Measurements from ENCODE around the gene RAI2.

The RAI2 gene

DNA sequence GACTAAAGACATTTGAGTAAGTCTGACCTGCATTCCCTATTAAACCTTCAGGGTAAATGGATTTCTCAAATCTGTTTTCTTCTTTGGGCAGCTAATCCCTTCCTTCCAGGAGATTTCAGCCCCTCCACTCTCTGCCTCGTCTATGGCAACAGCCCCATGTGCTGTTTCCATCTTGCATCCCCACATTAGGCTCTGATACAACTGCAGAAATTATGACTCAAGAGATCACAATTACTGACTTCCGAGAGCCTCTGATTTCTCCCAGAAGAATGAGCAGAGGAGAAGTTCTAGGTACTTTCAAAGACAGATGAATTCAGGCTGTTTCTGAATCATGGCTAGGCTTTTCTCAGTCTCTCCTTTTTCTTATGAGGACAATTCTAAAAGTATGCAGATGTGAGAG lies 38.7 kb downstream of the RAI2 start:
- no peaks in the 10 kb centered on the region for H3K79me2 ChIP-seq (ENCODE audit: insufficient read depth, low read length)
- no peaks in the 10 kb centered on the region for H3K9me2 ChIP-seq (replicated peaks; ENCODE audit: low read depth, low read length)
- no peaks in the 10 kb centered on the region for H3K4me1 ChIP-seq (ENCODE audit: insufficient read depth, low read length, poor library complexity, severe bottlenecking)
- H3K36me3 ChIP-seq (ENCODE audit: insufficient read depth, low read length), result no peaks in the 10 kb centered on the region
- no peaks in the 10 kb centered on the region for H3K27me3 ChIP-seq (ENCODE audit: insufficient read depth, low read length, poor library complexity, severe bottlenecking)
- H2AFZ ChIP-seq (ENCODE audit: low read length), result no peak overlapping the region
- no peaks in the 10 kb centered on the region for H3K9me3 ChIP-seq (ENCODE audit: insufficient read depth, low read depth, low read length)
- no peak overlapping the region for H3K4me3 ChIP-seq (ENCODE audit: low read length, poor library complexity, severe bottlenecking)
- TF ChIP-seq, protein P1, sequence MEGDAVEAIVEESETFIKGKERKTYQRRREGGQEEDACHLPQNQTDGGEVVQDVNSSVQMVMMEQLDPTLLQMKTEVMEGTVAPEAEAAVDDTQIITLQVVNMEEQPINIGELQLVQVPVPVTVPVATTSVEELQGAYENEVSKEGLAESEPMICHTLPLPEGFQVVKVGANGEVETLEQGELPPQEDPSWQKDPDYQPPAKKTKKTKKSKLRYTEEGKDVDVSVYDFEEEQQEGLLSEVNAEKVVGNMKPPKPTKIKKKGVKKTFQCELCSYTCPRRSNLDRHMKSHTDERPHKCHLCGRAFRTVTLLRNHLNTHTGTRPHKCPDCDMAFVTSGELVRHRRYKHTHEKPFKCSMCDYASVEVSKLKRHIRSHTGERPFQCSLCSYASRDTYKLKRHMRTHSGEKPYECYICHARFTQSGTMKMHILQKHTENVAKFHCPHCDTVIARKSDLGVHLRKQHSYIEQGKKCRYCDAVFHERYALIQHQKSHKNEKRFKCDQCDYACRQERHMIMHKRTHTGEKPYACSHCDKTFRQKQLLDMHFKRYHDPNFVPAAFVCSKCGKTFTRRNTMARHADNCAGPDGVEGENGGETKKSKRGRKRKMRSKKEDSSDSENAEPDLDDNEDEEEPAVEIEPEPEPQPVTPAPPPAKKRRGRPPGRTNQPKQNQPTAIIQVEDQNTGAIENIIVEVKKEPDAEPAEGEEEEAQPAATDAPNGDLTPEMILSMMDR (conservative IDR thresholded peaks at IDR 0.05; ENCODE audit: low read length), result no peak
- TF ChIP-seq EZH2phosphoT487 (IDR thresholded peaks at IDR 0.05; ENCODE audit: borderline replicate concordance), result no peak
- no peak overlapping the region for H3K9ac ChIP-seq (ENCODE audit: low read depth, low read length, poor library complexity, severe bottlenecking)
- no peaks in the 10 kb centered on the region for H3F3A ChIP-seq (ENCODE audit: low read depth)
- no peak overlapping the region for H3K4me2 ChIP-seq (ENCODE audit: low read depth, low read length, poor library complexity, severe bottlenecking)
- no peaks in the 10 kb centered on the region for H4K20me1 ChIP-seq (ENCODE audit: insufficient read depth, low read length, poor library complexity, severe bottlenecking)

DNA sequence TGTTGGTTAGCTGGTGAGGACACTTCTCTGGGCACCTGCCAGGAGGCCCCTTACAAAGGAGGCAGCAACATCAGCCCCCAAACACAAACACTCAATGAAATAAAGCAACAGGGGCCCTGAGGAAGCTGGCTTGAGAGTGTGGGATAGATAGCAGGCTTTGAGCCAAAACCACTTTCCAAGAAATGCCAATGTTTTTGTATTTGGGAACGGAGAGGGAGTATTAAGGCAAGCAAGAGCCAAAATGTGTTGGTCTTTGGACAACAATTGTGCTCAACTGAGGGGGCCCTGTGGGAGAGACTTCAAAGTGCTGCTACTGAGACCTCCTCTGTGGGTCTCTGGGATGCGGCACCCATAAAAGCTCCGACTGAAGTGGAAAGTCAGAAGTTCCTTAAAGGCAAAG lies 41.0 kb downstream of the RAI2 start:
- H3K36me3 ChIP-seq (ENCODE audit: insufficient read depth, low read length), result no peaks in the 10 kb centered on the region
- no peaks in the 10 kb centered on the region for H3K9me3 ChIP-seq (ENCODE audit: insufficient read depth, low read depth, low read length)

DNA sequence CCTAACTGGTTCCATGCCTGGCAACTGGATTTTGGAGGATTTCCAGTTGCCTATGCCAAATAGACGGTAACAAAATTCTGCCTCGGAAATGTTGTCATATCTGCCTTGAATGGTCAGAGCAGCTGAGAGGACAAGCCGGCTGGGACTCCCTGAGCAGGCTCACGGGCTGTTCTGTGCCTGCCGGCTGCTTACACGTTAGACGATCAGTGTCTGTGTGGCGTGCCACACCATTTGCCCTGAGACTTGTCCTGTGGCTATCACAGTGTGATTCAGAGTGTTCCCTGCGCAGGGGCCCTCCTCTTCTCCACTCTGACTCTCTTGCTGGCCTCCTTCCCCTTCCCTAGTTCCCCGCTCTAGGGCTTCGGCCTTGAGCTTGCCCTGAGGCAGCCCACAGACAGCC lies 42.4 kb downstream of the RAI2 start:
- no peaks in the 10 kb centered on the region for H3K27me3 ChIP-seq (ENCODE audit: insufficient read depth, low read length, poor library complexity, severe bottlenecking)
- H4K20me1 ChIP-seq (ENCODE audit: insufficient read depth, low read length, poor library complexity, severe bottlenecking), result no peaks in the 10 kb centered on the region
- no peaks in the 10 kb centered on the region for H3K79me2 ChIP-seq (ENCODE audit: insufficient read depth, low read length)
- no peak overlapping the region for H3K4me2 ChIP-seq (ENCODE audit: low read depth, low read length, poor library complexity, severe bottlenecking)
- no peaks in the 10 kb centered on the region for H3K9me3 ChIP-seq (ENCODE audit: insufficient read depth, low read depth, low read length)
- no peak overlapping the region for H3K9ac ChIP-seq (ENCODE audit: low read depth, low read length, poor library complexity, severe bottlenecking)
- no peaks in the 10 kb centered on the region for H3F3A ChIP-seq (ENCODE audit: low read depth)
- no peaks in the 10 kb centered on the region for H3K9me2 ChIP-seq (replicated peaks; ENCODE audit: low read depth, low read length)
- H3K36me3 ChIP-seq (ENCODE audit: insufficient read depth, low read length), result no peaks in the 10 kb centered on the region
- H3K4me1 ChIP-seq (ENCODE audit: insufficient read depth, low read length, poor library complexity, severe bottlenecking), result no peaks in the 10 kb centered on the region
- no peak overlapping the region for H3K4me3 ChIP-seq (ENCODE audit: low read length, poor library complexity, severe bottlenecking)
- H2AFZ ChIP-seq (ENCODE audit: low read length), result no peak overlapping the region
- TF ChIP-seq, protein P1 (conservative IDR thresholded peaks at IDR 0.05; ENCODE audit: low read length), result no peak
- no peak for TF ChIP-seq EZH2phosphoT487 (IDR thresholded peaks at IDR 0.05; ENCODE audit: borderline replicate concordance)

More for the DNA sequence above, 41.0 kb downstream of the RAI2 start:
- H3F3A ChIP-seq (ENCODE audit: low read depth), result no peaks in the 10 kb centered on the region
- TF ChIP-seq, protein P1 (conservative IDR thresholded peaks at IDR 0.05; ENCODE audit: low read length), result no peak
- TF ChIP-seq EZH2phosphoT487 (IDR thresholded peaks at IDR 0.05; ENCODE audit: borderline replicate concordance), result no peak
- no peak overlapping the region for H3K4me3 ChIP-seq (ENCODE audit: low read length, poor library complexity, severe bottlenecking)
- H3K79me2 ChIP-seq (ENCODE audit: insufficient read depth, low read length), result no peaks in the 10 kb centered on the region
- H3K27me3 ChIP-seq (ENCODE audit: insufficient read depth, low read length, poor library complexity, severe bottlenecking), result no peaks in the 10 kb centered on the region
- H3K9me2 ChIP-seq (replicated peaks; ENCODE audit: low read depth, low read length), result no peaks in the 10 kb centered on the region
- H4K20me1 ChIP-seq (ENCODE audit: insufficient read depth, low read length, poor library complexity, severe bottlenecking), result no peaks in the 10 kb centered on the region
- no peak overlapping the region for H3K9ac ChIP-seq (ENCODE audit: low read depth, low read length, poor library complexity, severe bottlenecking)
- no peaks in the 10 kb centered on the region for H3K4me1 ChIP-seq (ENCODE audit: insufficient read depth, low read length, poor library complexity, severe bottlenecking)
- H2AFZ ChIP-seq (ENCODE audit: low read length), result no peak overlapping the region
- H3K4me2 ChIP-seq (ENCODE audit: low read depth, low read length, poor library complexity, severe bottlenecking), result no peak overlapping the region

Data from Loucy (cell line).